Endodermal cell (in vitro differentiated cells): ENCODE results near the gene AGR2. TPM values are rescaled to one million over a fixed set of nuclear protein-coding genes. Genes with fewer than 3 reads are reported as not detected.

ENCODE experiments used
- DNase-seq: peaks from one replicate; pipeline ENCODE4 v3.0.0-alpha.2; 2017
- H3K27ac ChIP-seq: 2 replicates; pipeline ENCODE4 v1.5.1; 2013; ENCODE audit warnings: mild to moderate bottlenecking, low read depth, low read length, moderate library complexity
- H3K27me3 ChIP-seq: 2 replicates; pipeline ENCODE4 v1.6.1; 2013; ENCODE audit warnings: mild to moderate bottlenecking, low read length, moderate library complexity; ENCODE audit not compliant: insufficient read depth, control insufficient read depth, poor library complexity, severe bottlenecking
- H3K36me3 ChIP-seq: 2 replicates; pipeline ENCODE4 v1.7.0; 2013; ENCODE audit warnings: mild to moderate bottlenecking, low read length, moderate library complexity; ENCODE audit not compliant: control insufficient read depth, insufficient read depth
- H3K4me1 ChIP-seq: one replicate; pipeline ENCODE4 v1.7.0; 2013; ENCODE audit warnings: low read length; ENCODE audit not compliant: control insufficient read depth, insufficient read depth
- H3K4me3 ChIP-seq: 2 replicates; pipeline ENCODE4 v1.5.1; 2013; ENCODE audit warnings: mild to moderate bottlenecking, low read length, moderate library complexity
- H3K9ac ChIP-seq: 2 replicates; pipeline ENCODE4 v1.6.1; 2013; ENCODE audit warnings: mild to moderate bottlenecking, low read length, moderate library complexity; ENCODE audit not compliant: poor library complexity, severe bottlenecking; ENCODE audit errors: extremely low read depth
- H3K9me3 ChIP-seq: 2 replicates; pipeline ENCODE4 v1.6.1; 2013; ENCODE audit warnings: mild to moderate bottlenecking, low read length, moderate library complexity; ENCODE audit not compliant: control insufficient read depth
- H3K27ac Mint-ChIP-seq: 2 replicates; pipeline ENCODE4 v1.8.0; 2020; ENCODE audit warnings: mixed read lengths
- H3K27me3 Mint-ChIP-seq: 2 replicates; pipeline ENCODE4 v1.8.0; 2021; ENCODE audit warnings: mild to moderate bottlenecking, mixed read lengths; ENCODE audit not compliant: insufficient read depth
- H3K36me3 Mint-ChIP-seq: 2 replicates; pipeline ENCODE4 v1.8.0; 2020; ENCODE audit warnings: low read depth, mixed read lengths
- H3K4me1 Mint-ChIP-seq: 2 replicates; pipeline ENCODE4 v1.8.0; 2020; ENCODE audit warnings: mixed read lengths
- H3K4me3 Mint-ChIP-seq: 2 replicates; pipeline ENCODE4 v1.8.0; 2020; ENCODE audit warnings: mild to moderate bottlenecking, moderate library complexity, mixed read lengths
- H3K9me3 Mint-ChIP-seq: 2 replicates; pipeline ENCODE4 v1.8.0; 2020; ENCODE audit warnings: mild to moderate bottlenecking, mixed read lengths
- CTCF ChIP-seq: fragments of 200-600 bp; sonication (generic); conservative IDR thresholded peaks from 2 replicates; pipeline ENCODE4 v1.5.0; 2021; ENCODE audit warnings: antibody characterized with exemption, mild to moderate bottlenecking
- WGBS, 2 experiments: methylation state at CpG; one replicate each; pipeline versions ENCODE4 v1.1.5 to v1.1.7; 2013; ENCODE audit warnings: missing lambda C conversion rate in 2 of 2, mixed read lengths in 1 of 2; ENCODE audit not compliant: insufficient coverage in 1 of 2, insufficient read length in 1 of 2; 5-methylcytosine and 5-hydroxymethylcytosine counted together
- total RNA-seq, 2 donors: library from RNA; stranded (reverse); fragmentation: NEBNext Ultra II Directional in 1 of 2; extraction: Animal tissue kit (Norgen Biotek cat#: 25700) in 1 of 2; gene quantifications; 2 replicates in 1 of 2; 3 replicates in 1 of 2; pipeline ENCODE4 v1.2.1, GENCODE V29; 2021

AGR2 gene
- total RNA-seq, 2 donors from 2014 or later, result not detected

DNA sequence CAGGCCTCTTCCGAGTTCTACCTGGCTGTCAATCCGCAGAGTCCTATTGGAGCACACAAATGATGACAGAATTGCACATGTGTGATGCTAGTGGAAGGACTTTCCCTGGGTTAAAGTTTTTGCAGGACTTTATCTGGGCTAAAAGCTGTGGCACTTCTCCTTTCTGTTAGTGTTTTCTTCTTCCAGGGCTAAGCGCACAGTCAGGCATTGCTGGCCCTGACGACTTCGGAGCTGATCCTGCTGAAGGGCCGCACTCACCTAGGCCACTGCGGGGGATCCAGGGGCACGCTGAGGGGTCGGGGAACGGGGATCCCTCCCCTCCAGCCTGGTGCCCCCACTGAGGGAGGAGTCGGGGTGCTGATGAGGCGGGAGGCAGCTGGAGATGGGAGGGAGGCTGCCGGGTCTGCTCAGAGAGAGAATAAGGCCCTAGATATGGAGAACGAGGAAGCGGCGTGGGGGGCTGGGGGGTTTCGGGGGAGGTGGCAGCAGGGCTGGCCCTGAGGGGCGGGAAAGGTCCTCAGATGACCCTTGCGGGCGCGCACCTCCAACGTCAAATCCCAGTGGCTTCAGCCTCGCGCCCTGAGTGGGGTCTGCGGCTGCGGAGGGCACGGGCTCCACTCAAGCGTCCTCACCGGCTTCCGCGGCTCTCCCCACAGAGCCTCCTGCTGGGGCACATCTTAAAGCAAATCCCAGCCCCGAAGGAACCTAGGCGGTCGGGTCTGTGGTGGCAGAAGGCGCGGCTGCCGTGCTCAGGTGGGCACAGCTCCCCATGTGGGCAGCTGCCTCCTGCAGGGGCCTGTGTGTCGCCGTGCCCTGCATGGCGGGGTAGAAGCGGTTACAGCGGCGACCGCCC, 46.0 kb upstream of the AGR2 start:
- Histone ChIP-seq H3K9ac (no peak overlapping the region), H3K27me3 (peaks cover 5% of the 10 kb centered on the region), H3K9me3 (no peaks in the 10 kb centered on the region), H3K4me1 (no peaks in the 10 kb centered on the region), H3K4me3 (no peak overlapping the region), H3K27ac (no peak overlapping the region), H3K36me3 (no peaks in the 10 kb centered on the region)
- DNase-seq, result no peak
- TF ChIP-seq CTCF, result no peak
- Mint-ChIP-seq H3K27ac (no peak overlapping the region), H3K27me3 (peaks cover 67% of the 10 kb centered on the region), H3K4me3 (no peak overlapping the region), H3K9me3 (no peaks in the 10 kb centered on the region), H3K36me3 (no peaks in the 10 kb centered on the region), H3K4me1 (peaks cover 21% of the 10 kb centered on the region)
- WGBS, 2 experiments, result 96 to 97% methylated on average over 18 to 44 of the region's 44 CpGs

- Histone ChIP-seq H3K9ac (no peak overlapping the region), H3K9me3 (no peaks in the 10 kb centered on the region), H3K27me3 (peaks cover 5% of the 10 kb centered on the region), H3K4me3 (no peak overlapping the region), H3K36me3 (no peaks in the 10 kb centered on the region), H3K4me1 (no peaks in the 10 kb centered on the region), H3K27ac (no peak overlapping the region)
- Mint-ChIP-seq H3K27ac (no peak overlapping the region), H3K4me3 (no peak overlapping the region), H3K36me3 (no peaks in the 10 kb centered on the region), H3K27me3 (peaks cover 58% of the 10 kb centered on the region), H3K9me3 (no peaks in the 10 kb centered on the region), H3K4me1 (peaks cover 21% of the 10 kb centered on the region)
- 95 to 100% methylated on average over 1 to 12 of the region's 12 CpGs for WGBS, 2 experiments
- TF ChIP-seq CTCF, result no peak
- DNase-seq, result no peak
Measured at GRCh38 chr7:16849296-16850148, 44.7 kb upstream of the AGR2 start.

GRCh38 chr7:16847381-16847860, 42.6 kb upstream of the AGR2 start:
- no peak overlapping the region for H3K9ac ChIP-seq
- Mint-ChIP-seq H3K9me3 (no peaks in the 10 kb centered on the region), H3K27ac (no peak overlapping the region), H3K4me1 (peaks cover 13% of the 10 kb centered on the region), H3K36me3 (no peaks in the 10 kb centered on the region), H3K4me3 (no peak overlapping the region), H3K27me3 (peaks cover 40% of the 10 kb centered on the region)
- DNase-seq, result no peak
- no peaks in the 10 kb centered on the region for H3K4me1 ChIP-seq
- no peak overlapping the region for H3K27ac ChIP-seq
- no peaks in the 10 kb centered on the region for H3K36me3 ChIP-seq
- no peaks in the 10 kb centered on the region for H3K9me3 ChIP-seq
- no peak for TF ChIP-seq CTCF
- H3K4me3 ChIP-seq, result no peak overlapping the region
- 82 to 83% methylated on average over 5 to 6 of the region's 6 CpGs for WGBS, 2 experiments
- peaks cover 5% of the 10 kb centered on the region for H3K27me3 ChIP-seq
